Kidney (tissue), 14 donors: ENCODE measurements around the gene ARMC7. TPM values are rescaled to one million over a fixed set of nuclear protein-coding genes. Genes with fewer than 3 reads are reported as not detected.

Experiments
- DNase-seq, 5 donors: peaks; one replicate each; pipeline ENCODE4 v3.0.0-alpha.2; 2013 to 2020
- FAIRE-seq: peaks from 2 replicates; lab custom pipeline; 2012; peaks lifted over from hg19 to GRCh38; lab: Jason Lieb, UNC
- H3K27ac ChIP-seq, 2 donors: one replicate each; pipeline ENCODE4 v1.7.0; 2013; ENCODE audit warnings: low read depth in 2 of 2, low read length in 2 of 2, inconsistent platforms in 1 of 2
- H3K27me3 ChIP-seq: one replicate; pipeline ENCODE4 v1.7.1; 2013; ENCODE audit warnings: low read length, inconsistent platforms; ENCODE audit not compliant: control insufficient read depth, insufficient read depth
- H3K36me3 ChIP-seq, 3 donors: one replicate each; pipeline versions ENCODE4 v1.7.0 to v1.7.1; 2013; ENCODE audit warnings: low read length in 3 of 3, control low read depth in 1 of 3, inconsistent platforms in 1 of 3; ENCODE audit not compliant: insufficient read depth in 3 of 3, control insufficient read depth in 2 of 3
- H3K4me1 ChIP-seq, 3 donors: one replicate each; pipeline versions ENCODE4 v1.7.0 to v1.7.1; 2013; ENCODE audit warnings: low read length in 3 of 3, inconsistent platforms in 1 of 3, low read depth in 1 of 3; ENCODE audit not compliant: control insufficient read depth in 2 of 3, insufficient read depth in 2 of 3
- H3K4me3 ChIP-seq, 3 donors: one replicate each; pipeline versions ENCODE4 v1.7.0 to v1.8.1; 2013; ENCODE audit warnings: low read length in 3 of 3, control low read depth in 1 of 3, inconsistent platforms in 1 of 3
- H3K9ac ChIP-seq, 3 donors: one replicate each; pipeline versions ENCODE4 v1.7.0 to v1.7.1; 2013; ENCODE audit warnings: low read length in 3 of 3, control low read depth in 1 of 3, inconsistent platforms in 1 of 3
- H3K9me3 ChIP-seq, 3 donors: one replicate each; pipeline versions ENCODE4 v1.7.0 to v1.7.1; 2013; ENCODE audit warnings: low read length in 3 of 3, control low read depth in 1 of 3, inconsistent platforms in 1 of 3; ENCODE audit not compliant: control insufficient read depth in 2 of 3, insufficient read depth in 1 of 3
- intact Hi-C: fragments of 100-400 bp; cut with DNase I; formaldehyde crosslinking; loops from one replicate; pipeline ENCODE4 v1.11.1; 2022
- polyA plus RNA-seq: library from polyadenylated mRNA; stranded (reverse); fragments of 350-450 nt; fragmentation: Illumina TruSeq; extraction: RNeasy Lipid Tissue Mini Kit (QIAGEN cat#74804); gene quantifications from one replicate; pipeline ENCODE4 v1.2.3, GENCODE V29; 2014; ENCODE audit warnings: low read depth, low replicate concordance; ENCODE audit not compliant: insufficient read depth
- total RNA-seq: library from RNA; stranded (reverse); fragmentation: NEBNext Ultra II Directional; extraction: Animal tissue kit (Norgen Biotek cat#: 25700); gene quantifications from one replicate; pipeline ENCODE4 v1.2.1, GENCODE V29; 2021
- TF ChIP-seq, protein P1 (sequence below): IDR thresholded peaks from 3 replicates; pipeline ENCODE4 v1.5.1; 2012; ENCODE audit warnings: mild to moderate bottlenecking, moderate library complexity, borderline replicate concordance; ENCODE audit not compliant: insufficient read depth; ENCODE audit errors: extremely low read depth
- donor health status: control.
- donor health status: control.
- donor health status: control.
- donor health status: control.
- donor health status: control.
- donor health status: DM: yes; HTN: yes; CAD: no.
- donor health status: Normal renal cell carcinoma (clear cell type).

The ARMC7 gene
- total and polyA plus RNA-seq, 2 donors from 2014 or later: 31.8 to 35.1 TPM

DNA sequence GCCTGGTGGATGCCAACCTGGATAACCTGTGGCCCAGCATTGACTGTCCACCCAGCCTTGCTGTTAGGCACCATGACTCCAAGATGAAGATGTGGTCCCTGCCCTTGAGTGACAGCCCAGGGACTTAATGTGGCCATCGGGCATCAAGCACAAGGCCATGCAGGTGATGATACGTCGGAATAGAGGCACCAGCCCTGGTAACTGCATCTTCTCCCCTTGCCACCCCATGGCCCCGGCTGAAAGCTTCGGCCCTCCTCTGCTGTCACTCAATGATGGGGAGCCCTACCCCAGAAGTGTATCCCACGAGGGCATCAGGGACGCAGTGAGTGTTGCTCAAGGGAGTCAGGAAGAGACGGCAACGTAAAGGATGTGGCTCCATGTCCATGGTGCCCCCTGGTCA lies 19.8 kb downstream of the ARMC7 start:
- DNase-seq: peak in 1 of 5 donors; percentile 56
- Histone ChIP-seq H3K27me3 (no peaks in the 10 kb centered on the region), H3K9ac (no peak overlapping the region), H3K9me3 (no peaks in the 10 kb centered on the region), H3K36me3 (peaks cover 0 to 3% (median 3%) of the 10 kb centered on the region in 3 donors), H3K4me3 (no peak overlapping the region), H3K27ac (no peak overlapping the region), H3K4me1 (peaks cover 0 to 4% (median 0%) of the 10 kb centered on the region in 3 donors)
- TF ChIP-seq, protein P1, sequence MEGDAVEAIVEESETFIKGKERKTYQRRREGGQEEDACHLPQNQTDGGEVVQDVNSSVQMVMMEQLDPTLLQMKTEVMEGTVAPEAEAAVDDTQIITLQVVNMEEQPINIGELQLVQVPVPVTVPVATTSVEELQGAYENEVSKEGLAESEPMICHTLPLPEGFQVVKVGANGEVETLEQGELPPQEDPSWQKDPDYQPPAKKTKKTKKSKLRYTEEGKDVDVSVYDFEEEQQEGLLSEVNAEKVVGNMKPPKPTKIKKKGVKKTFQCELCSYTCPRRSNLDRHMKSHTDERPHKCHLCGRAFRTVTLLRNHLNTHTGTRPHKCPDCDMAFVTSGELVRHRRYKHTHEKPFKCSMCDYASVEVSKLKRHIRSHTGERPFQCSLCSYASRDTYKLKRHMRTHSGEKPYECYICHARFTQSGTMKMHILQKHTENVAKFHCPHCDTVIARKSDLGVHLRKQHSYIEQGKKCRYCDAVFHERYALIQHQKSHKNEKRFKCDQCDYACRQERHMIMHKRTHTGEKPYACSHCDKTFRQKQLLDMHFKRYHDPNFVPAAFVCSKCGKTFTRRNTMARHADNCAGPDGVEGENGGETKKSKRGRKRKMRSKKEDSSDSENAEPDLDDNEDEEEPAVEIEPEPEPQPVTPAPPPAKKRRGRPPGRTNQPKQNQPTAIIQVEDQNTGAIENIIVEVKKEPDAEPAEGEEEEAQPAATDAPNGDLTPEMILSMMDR: no peak
- intact Hi-C loops: no loop called here
- FAIRE-seq: no peak

DNA sequence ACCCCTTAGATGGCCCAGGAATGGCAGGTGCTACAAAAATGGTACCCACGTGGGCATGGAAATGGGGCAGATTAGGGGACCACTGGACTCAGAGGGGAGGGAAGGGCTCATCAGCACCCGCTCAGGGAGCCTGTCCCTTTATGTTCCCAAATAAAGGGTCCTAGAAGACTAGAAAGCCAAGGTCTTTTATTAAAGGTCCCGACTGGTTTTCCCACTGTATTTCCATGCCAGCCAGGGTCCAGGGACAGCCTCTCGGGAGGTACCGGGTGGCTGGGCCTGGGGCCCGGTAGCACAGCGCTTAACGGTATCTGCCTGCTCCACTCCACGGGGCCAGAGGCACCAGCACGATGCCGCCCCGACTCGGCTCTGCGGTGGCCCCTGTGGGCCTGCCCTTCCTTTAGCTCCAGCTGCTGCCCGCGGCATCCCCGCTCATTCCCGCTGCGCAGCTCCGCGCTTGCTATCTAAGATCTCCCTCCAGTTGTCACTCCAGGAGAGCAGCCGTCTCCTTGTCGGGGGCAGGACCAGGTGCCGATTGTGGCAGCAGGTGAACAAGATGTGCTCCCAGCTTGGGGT lies 20.4 kb downstream of the ARMC7 start:
- FAIRE-seq (no peak), DNase-seq (peak in 1 of 5 donors; percentile 80)
- no peaks in the 10 kb centered on the region for H3K27me3 ChIP-seq
- H3K9ac ChIP-seq: no peak overlapping the region
- intact Hi-C loops: no loop called here
- H3K9me3 ChIP-seq: no peaks in the 10 kb centered on the region
- peak overlapping the region in 1 of 3 donors; percentile 72 for H3K4me3 ChIP-seq
- peaks cover 0 to 4% (median 0%) of the 10 kb centered on the region in 3 donors for H3K4me1 ChIP-seq
- TF ChIP-seq, protein P1: no peak
- no peak overlapping the region for H3K27ac ChIP-seq
- H3K36me3 ChIP-seq: peaks cover 0 to 3% (median 3%) of the 10 kb centered on the region in 3 donors

DNA sequence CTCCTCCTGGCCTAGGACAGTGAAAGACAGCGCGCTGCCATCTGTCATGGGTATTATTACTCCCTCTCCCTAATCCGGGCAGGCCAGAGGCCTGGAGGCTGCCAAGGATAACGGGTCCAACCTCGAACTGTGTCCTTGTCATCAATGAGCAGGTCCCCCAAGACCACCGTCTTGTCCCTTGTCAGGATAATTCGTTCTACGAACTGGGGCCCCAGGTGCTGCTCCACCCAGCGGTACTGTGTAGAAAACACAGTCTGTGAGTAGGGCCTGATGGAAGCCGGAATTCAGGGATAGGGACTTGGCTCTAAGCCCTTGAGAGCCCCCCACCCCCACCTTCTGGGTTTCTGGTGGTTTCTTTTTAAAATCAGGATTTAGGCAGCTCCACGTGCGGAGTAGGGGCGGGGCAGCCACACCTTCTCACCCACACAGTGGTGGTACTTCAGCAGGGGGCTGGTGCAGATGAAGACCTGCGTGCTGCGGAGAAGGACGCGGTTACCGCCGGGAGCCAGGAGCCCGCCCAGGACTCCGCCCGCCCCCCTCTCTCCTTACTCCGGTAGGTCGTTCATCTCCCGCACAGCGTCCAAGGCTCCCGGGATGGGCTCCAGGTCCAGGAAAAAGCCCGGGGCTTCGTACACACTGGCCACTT lies 21.0 kb downstream of the ARMC7 start:
- Histone ChIP-seq H3K27me3 (no peaks in the 10 kb centered on the region), H3K9ac (peak overlapping the region in 1 of 3 donors; percentile 63), H3K4me1 (peaks cover 0 to 4% (median 0%) of the 10 kb centered on the region in 3 donors), H3K27ac (peak overlapping the region; percentile 67 to 78), H3K4me3 (peak overlapping the region; percentile 49 to 72 (median 64)), H3K9me3 (no peaks in the 10 kb centered on the region), H3K36me3 (peaks cover 0 to 3% (median 3%) of the 10 kb centered on the region in 3 donors)
- FAIRE-seq: no peak
- intact Hi-C loops: no loop called here
- TF ChIP-seq, protein P1: peak; percentile 33
- peak; percentile 75 to 87 (median 84) for DNase-seq
